Measurements from ENCODE around the gene PFKFB1. TPM values are rescaled to one million over a fixed set of nuclear protein-coding genes. Genes with fewer than 3 reads are reported as not detected.

The PFKFB1 gene
- total and polyA plus RNA-seq, 9 of the 15 experiments (the other 6 are each of a cell fraction or from before 2014, with no cell fraction given): 0.07 to 0.24 (median 0.15) TPM; not detected in 2

DNA sequence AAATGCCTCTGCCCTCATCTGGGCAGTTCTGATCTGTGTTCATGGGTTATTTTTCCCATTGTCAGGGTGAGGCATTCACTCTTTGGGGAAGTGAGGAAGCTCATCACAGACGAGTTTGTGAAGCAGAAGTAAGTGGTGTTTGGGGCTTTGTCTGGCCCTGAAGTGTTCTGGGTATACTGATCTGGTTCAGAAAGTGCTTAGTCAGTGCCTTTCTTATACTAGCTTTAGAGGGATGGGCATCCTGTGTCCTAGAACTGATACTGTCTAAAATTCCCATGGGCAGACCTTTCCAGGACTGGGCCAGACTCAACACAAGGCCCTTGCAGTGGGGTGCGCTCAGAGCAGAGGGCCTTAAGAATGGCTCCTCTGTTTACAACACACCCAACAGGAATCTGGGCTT lies 67.0 kb downstream of the PFKFB1 start (continued):
- 0 out of 2 replicates have a peak, but pooled peaks have one; percentile 8 for TF ChIP-seq MAFF (IDR thresholded peaks at IDR 0.05; ENCODE audit: low read length)
- no peak for TF ChIP-seq KDM2B (CRISPR knock-in tag; IDR thresholded peaks at IDR 0.05)
- peak; percentile 65; the same call in 1 of the 2 replicates for TF ChIP-seq C11orf30 (IDR thresholded peaks at IDR 0.05; ENCODE audit: low read depth)
- no peak for TF ChIP-seq IFI16 (CRISPR knock-in tag; IDR thresholded peaks at IDR 0.05)
- TF ChIP-seq ZNF354B (CRISPR knock-in tag; IDR thresholded peaks at IDR 0.05): no peak
- TF ChIP-seq, protein P1, sequence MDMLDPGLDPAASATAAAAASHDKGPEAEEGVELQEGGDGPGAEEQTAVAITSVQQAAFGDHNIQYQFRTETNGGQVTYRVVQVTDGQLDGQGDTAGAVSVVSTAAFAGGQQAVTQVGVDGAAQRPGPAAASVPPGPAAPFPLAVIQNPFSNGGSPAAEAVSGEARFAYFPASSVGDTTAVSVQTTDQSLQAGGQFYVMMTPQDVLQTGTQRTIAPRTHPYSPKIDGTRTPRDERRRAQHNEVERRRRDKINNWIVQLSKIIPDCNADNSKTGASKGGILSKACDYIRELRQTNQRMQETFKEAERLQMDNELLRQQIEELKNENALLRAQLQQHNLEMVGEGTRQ (CRISPR knock-in tag; IDR thresholded peaks at IDR 0.05): no peak
- TF ChIP-seq ETV6 (IDR thresholded peaks at IDR 0.05; ENCODE audit: borderline replicate concordance in 1 of 2, low read depth in 2 of 2, low read length in 1 of 2): no peak
- no peak for TF ChIP-seq ETV6 (CRISPR knock-in tag; IDR thresholded peaks at IDR 0.05; ENCODE audit: borderline replicate concordance)

DNA sequence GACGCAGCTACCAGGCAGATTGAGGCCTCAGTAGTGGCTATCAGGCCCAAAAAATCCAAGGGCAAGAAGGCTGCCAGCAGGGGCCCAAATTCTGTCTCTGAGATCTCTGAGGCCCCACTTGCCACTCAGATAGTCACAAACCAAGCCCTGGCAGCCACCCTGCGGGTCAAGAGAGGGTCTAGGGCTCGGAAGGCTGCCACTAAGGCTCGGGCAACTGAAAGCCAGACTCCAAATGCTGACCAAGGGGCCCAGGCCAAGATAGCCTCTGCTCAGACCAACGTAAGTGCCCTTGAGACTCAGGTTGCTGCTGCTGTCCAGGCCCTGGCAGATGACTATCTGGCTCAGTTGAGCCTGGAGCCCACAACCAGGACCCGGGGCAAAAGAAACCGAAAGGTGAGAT lies 70.6 kb downstream of the PFKFB1 start:
- WGBS (ENCODE audit: insufficient coverage, low coverage, missing lambda C conversion rate): 3% methylated on average over 7 of the region's 7 CpGs
- Histone ChIP-seq H3K4me3 (no peak overlapping the region), H4K20me1 (replicated peaks; ENCODE audit: control insufficient read depth, insufficient read depth, low read length) (no peaks in the 10 kb centered on the region), H3K4me2 (ENCODE audit: insufficient read depth, low read length) (no peak overlapping the region), H3K27me3 (ENCODE audit: control insufficient read depth in 2 of 2, insufficient read depth in 2 of 2, low read length in 2 of 2) (peaks cover 0 to 12% of the 10 kb centered on the region in 2 experiments; a peak in 1 of 5 replicates), H3K9ac (ENCODE audit: insufficient read depth in 1 of 2, low read depth in 2 of 2, low read length in 2 of 2) (no peak overlapping the region), H3K27ac (ENCODE audit: extremely low read depth, low read depth, low read length) (no peak overlapping the region), H3K36me3 (ENCODE audit: control insufficient read depth, insufficient read depth, low read length) (no peaks in the 10 kb centered on the region), H2AFZ (ENCODE audit: low read depth, low read length) (no peak overlapping the region), H3K4me1 (replicated peaks in 1 of 2; ENCODE audit: control insufficient read depth in 2 of 2, insufficient read depth in 2 of 2, low read length in 2 of 2) (no peaks in the 10 kb centered on the region; a peak in 1 of 5 replicates), H3K9me3 (replicated peaks; ENCODE audit: control insufficient read depth, insufficient read depth, low read depth, low read length) (no peaks in the 10 kb centered on the region), H3K9me1 (ENCODE audit: control insufficient read depth, insufficient read depth, low read length) (no peaks in the 10 kb centered on the region), H3K79me2 (ENCODE audit: control insufficient read depth, insufficient read depth, low read length) (no peaks in the 10 kb centered on the region)
- TF ChIP-seq FUS (optimal IDR thresholded peaks at IDR 0.05; ENCODE audit: low read depth, low read length): no peak
- ChIA-PET CTCF (ENCODE audit: low intra/inter-chr PET ratio) (no interaction called here), POLR2A (interaction anchor here (0.6 kb wide), 1 partner anchor 538 kb away, joined by 3 read pairs; no protein-coding TSS in a partner anchor)
- no TSS peak for BruUV-seq (replicated peaks)
- DNase-seq (ENCODE audit: extremely low read depth in 1 of 4, low spot score in 3 of 4): no peak
- in situ Hi-C loops (cut with MboI): no loop called here
- intact Hi-C loops (cut with micrococcal nuclease): no loop called here
- FAIRE-seq: no peak
- ATAC-seq: no peak

Measured in K562 (cell line).